SK-N-SH (cell line): ENCODE data around the gene ARIH2. TPM values are rescaled to one million over a fixed set of nuclear protein-coding genes. Genes with fewer than 3 reads are reported as not detected.

Experiments
- CTCF ChIA-PET: fragments of 300-600, 350-600 bp; formaldehyde crosslinking; extraction: SDS; loops from one replicate; lab custom pipeline; 2021; lab: Yijun Ruan, JAX
- POLR2A ChIA-PET: fragments of 350-600 bp; sonication (Branson Sonifier 250); formaldehyde crosslinking; extraction: SDS; loops from one replicate; lab custom pipeline; 2020; ENCODE audit warnings: antibody characterized with exemption, inconsistent platforms; lab: Yijun Ruan, JAX
- DNase-seq: peaks from one replicate; pipeline ENCODE4 v3.0.0; 2012
- H2AFZ ChIP-seq: fragments of 200-600 bp; sonication (generic); 2 replicates; pipeline ENCODE4 v1.8.1; 2016; ENCODE audit warnings: antibody characterized with exemption, mild to moderate bottlenecking, low read depth
- H3F3A ChIP-seq: fragments of 200-600 bp; sonication (generic); replicated peaks from 2 replicates; pipeline ENCODE3; 2016; ENCODE audit warnings: antibody characterized with exemption, mild to moderate bottlenecking; ENCODE audit not compliant: insufficient read depth
- H3K27ac ChIP-seq, 2 experiments: fragments of 200-500 bp in 1 of 2; fragments of 200-600 bp in 1 of 2; sonication (Bioruptor generic) in 1 of 2; sonication (generic), shearing (Covaris generic) in 1 of 2; 2 replicates each; pipeline versions ENCODE4 v1.5.1 to v1.6.1; 2014 to 2016; ENCODE audit warnings: low read depth in 2 of 2, inconsistent platforms in 1 of 2, low read length in 1 of 2, mild to moderate bottlenecking in 1 of 2, mixed read lengths in 1 of 2
- H3K27me3 ChIP-seq: fragments of 200-600 bp; sonication (generic), shearing (Covaris generic); 2 replicates; pipeline ENCODE4 v1.6.1; 2016; ENCODE audit warnings: mixed run types; ENCODE audit not compliant: insufficient read depth
- H3K36me3 ChIP-seq, 2 experiments: fragments of 200-500 bp in 1 of 2; fragments of 200-600 bp in 1 of 2; sonication (Bioruptor generic) in 1 of 2; sonication (generic) in 1 of 2; replicated peaks in 1 of 2; 2 replicates each; pipeline versions ENCODE3 to v1.5.1; 2014 to 2016; ENCODE audit warnings: low read length in 1 of 2, mild to moderate bottlenecking in 1 of 2; ENCODE audit not compliant: insufficient read depth in 2 of 2, control insufficient read depth in 1 of 2
- H3K4me1 ChIP-seq, 2 experiments: fragments of 200-500 bp in 1 of 2; fragments of 200-600 bp in 1 of 2; sonication (Bioruptor generic) in 1 of 2; sonication (generic), shearing (Covaris generic) in 1 of 2; 2 replicates each; pipeline versions ENCODE4 v1.5.1 to v1.6.1; 2014 to 2016; ENCODE audit warnings: low read depth in 1 of 2, low read length in 1 of 2, mixed run types in 1 of 2; ENCODE audit not compliant: insufficient read depth in 2 of 2, control insufficient read depth in 1 of 2
- H3K4me2 ChIP-seq: fragments of 200-600 bp; sonication (generic), shearing (Covaris generic); 2 replicates; pipeline ENCODE4 v1.6.1; 2017; ENCODE audit warnings: mixed run types
- H3K4me3 ChIP-seq, 2 experiments: fragments of 200-500 bp in 1 of 2; fragments of 200-600 bp in 1 of 2; sonication (Bioruptor generic) in 1 of 2; sonication (generic), shearing (Covaris generic) in 1 of 2; 2 replicates each; pipeline versions ENCODE4 v1.5.1 to v1.8.1; 2014 to 2016; ENCODE audit warnings: low read depth in 2 of 2, inconsistent platforms in 1 of 2, low read length in 1 of 2, mild to moderate bottlenecking in 1 of 2, mixed read lengths in 1 of 2, moderate library complexity in 1 of 2
- H3K79me2 ChIP-seq: fragments of 200-600 bp; sonication (generic); 2 replicates; pipeline ENCODE4 v1.8.1; 2017; ENCODE audit warnings: mild to moderate bottlenecking; ENCODE audit not compliant: insufficient read depth
- H3K9ac ChIP-seq: fragments of 200-600 bp; sonication (generic); 2 replicates; pipeline ENCODE4 v1.6.1; 2017; ENCODE audit warnings: mixed run types
- H3K9me2 ChIP-seq: fragments of 200-600 bp; sonication (generic); 2 replicates; pipeline ENCODE4 v1.6.1; 2017; ENCODE audit warnings: mixed run types
- H3K9me3 ChIP-seq: fragments of 200-600 bp; sonication (generic); 2 replicates; pipeline ENCODE4 v1.6.1; 2017; ENCODE audit warnings: mixed run types, mild to moderate bottlenecking, moderate library complexity
- H4K20me1 ChIP-seq: fragments of 200-600 bp; sonication (generic); 2 replicates; pipeline ENCODE4 v1.6.1; 2017; ENCODE audit warnings: mild to moderate bottlenecking, mixed run types; ENCODE audit not compliant: insufficient read depth
- CHD2 ChIP-seq: fragments of 150-350 bp; IDR thresholded peaks from 2 replicates; pipeline ENCODE4 v1.6.1; 2018; ENCODE audit warnings: low read length; ENCODE audit not compliant: partially characterized antibody
- CTCF ChIP-seq: fragments of 200-600 bp; sonication (generic); IDR thresholded peaks from 2 replicates; pipeline ENCODE4 v1.6.1; 2017; ENCODE audit warnings: antibody characterized with exemption, mild to moderate bottlenecking, moderate library complexity
- ELF1 ChIP-seq: IDR thresholded peaks from 2 replicates; pipeline ENCODE4 v1.4.0; 2012
- EZH2phosphoT487 ChIP-seq: fragments of 200-600 bp; sonication (generic); IDR thresholded peaks from 2 replicates; pipeline ENCODE4 v1.6.1; 2017; ENCODE audit warnings: low read depth, mixed run types, mild to moderate bottlenecking, antibody characterized with exemption, moderate library complexity, borderline replicate concordance
- FOXM1 ChIP-seq: IDR thresholded peaks from 2 replicates; pipeline ENCODE4 v1.4.0; 2012; ENCODE audit warnings: low read depth, mild to moderate bottlenecking
- GABPA ChIP-seq: IDR thresholded peaks from 2 replicates; pipeline ENCODE4 v1.4.0; 2012; ENCODE audit warnings: low read depth, mild to moderate bottlenecking
- MXI1 ChIP-seq: IDR thresholded peaks from 2 replicates; pipeline ENCODE4 v1.6.1; 2012; ENCODE audit warnings: mild to moderate bottlenecking, low read depth, low read length, improper control_type of control experiment
- PBX3 ChIP-seq: IDR thresholded peaks from 2 replicates; pipeline ENCODE4; 2012
- POLR2AphosphoS5 ChIP-seq: IDR thresholded peaks from 2 replicates; pipeline ENCODE4 v1.6.1; 2012; ENCODE audit warnings: low read depth, low read length
- RAD21 ChIP-seq: IDR thresholded peaks from 2 replicates; pipeline ENCODE4 v1.6.1; 2012; ENCODE audit warnings: mild to moderate bottlenecking, low read length
- RCOR1 ChIP-seq: fragments of 150-350 bp; IDR thresholded peaks from 2 replicates; pipeline ENCODE4 v1.6.1; 2017; ENCODE audit warnings: antibody characterized with exemption, low read length
- TAF1 ChIP-seq: IDR thresholded peaks from 2 replicates; pipeline ENCODE4 v1.6.1; 2012; ENCODE audit warnings: low read depth, mild to moderate bottlenecking, low read length, moderate library complexity, borderline replicate concordance
- TCF12 ChIP-seq: IDR thresholded peaks from 2 replicates; pipeline ENCODE4 v1.4.0; 2012
- USF1 ChIP-seq: IDR thresholded peaks from 2 replicates; pipeline ENCODE4 v1.4.0; 2012; ENCODE audit warnings: low read depth, borderline replicate concordance
- WGBS: methylation state at CpG from one replicate; pipeline ENCODE4 v1.1.6; 2017; ENCODE audit warnings: low lambda C conversion rate; 5-methylcytosine and 5-hydroxymethylcytosine counted together
- polyA plus RNA-seq, 3 experiments: library from polyadenylated mRNA; depleted of rRNA; stranded (reverse); fragments of >200 nt; gene quantifications; 2 replicates each; pipeline ENCODE4 v1.2.3, GENCODE V29; 2012

Gene ARIH2
- polyA plus RNA-seq, 1 of the 3 experiments (the other 2 are of a cell fraction), result 69.7 TPM

GRCh38 chr3:48997714-48998637 lies 79.3 kb downstream of the ARIH2 start:
- CTCF ChIA-PET, result interaction anchor here (0.6 to 3.5 kb wide), 9 partner anchors 9 to 461 kb away, joined by 3 to 26 read pairs (median 5); partner anchors contain the start of genes CELSR3, IMPDH2, NDUFAF3 and WDR6
- no peak overlapping the region for H2AFZ ChIP-seq

GRCh38 chr3:48999085-48999858 lies 80.6 kb downstream of the ARIH2 start:
- 91% methylated on average over 6 of the region's 8 CpGs for WGBS
- DNase-seq, result no peak
- Histone ChIP-seq H3K4me1 (peaks cover 0 to 30% of the 10 kb centered on the region in 2 experiments; a peak in 1 of 4 replicates), H2AFZ (no peak overlapping the region), H3K9me3 (no peaks in the 10 kb centered on the region), H3K79me2 (0 out of 2 replicates have a peak, but pooled peaks cover 3% of the 10 kb centered on the region), H3F3A (no peaks in the 10 kb centered on the region), H3K9me2 (no peaks in the 10 kb centered on the region), H4K20me1 (no peaks in the 10 kb centered on the region), H3K9ac (no peak overlapping the region), H3K36me3 (no peaks in the 10 kb centered on the region), H3K4me3 (no peak overlapping the region), H3K27me3 (no peaks in the 10 kb centered on the region), H3K27ac (peak overlapping the region in 1 of 2 experiments; percentile 81; a peak in 2 of 4 replicates), H3K4me2 (no peak overlapping the region)
- ChIA-PET POLR2A (interaction anchor here (0.6 to 5.7 kb wide), 4 partner anchors 8 to 278 kb away, joined by 3 to 44 read pairs (median 12); partner anchors contain the start of genes NDUFAF3 and WDR6), CTCF (interaction anchor here (2.8 kb wide), 1 partner anchor 22 kb away, joined by 13 read pairs; the partner anchor contains the start of gene NDUFAF3)
- TF ChIP-seq RCOR1, result no peak
- no peak for TF ChIP-seq USF1

More at GRCh38 chr3:48997714-48998637, 79.3 kb downstream of the ARIH2 start:
- Histone ChIP-seq H3K79me2 (0 out of 2 replicates have a peak, but pooled peaks cover 3% of the 10 kb centered on the region), H3K27ac (peak overlapping the region in 1 of 2 experiments; percentile 81; a peak in 2 of 4 replicates), H3K36me3 (no peaks in the 10 kb centered on the region), H3K4me2 (no peak overlapping the region), H3K9me2 (no peaks in the 10 kb centered on the region), H3K4me1 (peaks cover 0 to 32% of the 10 kb centered on the region in 2 experiments; a peak in 1 of 4 replicates), H3K9me3 (no peaks in the 10 kb centered on the region), H3F3A (no peaks in the 10 kb centered on the region), H3K4me3 (no peak overlapping the region), H4K20me1 (no peaks in the 10 kb centered on the region), H3K9ac (no peak overlapping the region), H3K27me3 (no peaks in the 10 kb centered on the region)
- TF ChIP-seq MXI1, result peak; percentile 78; the same call in 1 of the 2 replicates
- TF ChIP-seq FOXM1, result no peak
- TF ChIP-seq TCF12, result no peak
- POLR2A ChIA-PET, result interaction anchor here (0.6 to 5.7 kb wide), 7 partner anchors 9 to 101 kb away, joined by 3 to 44 read pairs (median 5); partner anchors contain the start of genes NDUFAF3 and WDR6
- WGBS, result 83% methylated on average over 17 of the region's 20 CpGs
- DNase-seq, result peak; percentile 86

GRCh38 chr3:49001155-49001554 lies 82.5 kb downstream of the ARIH2 start:
- H3K9ac ChIP-seq, result no peak overlapping the region
- H3K79me2 ChIP-seq, result peaks cover 1% of the 10 kb centered on the region; the same call in 1 of the 2 replicates
- no peaks in the 10 kb centered on the region for H3K27me3 ChIP-seq
- H3K4me3 ChIP-seq, result no peak overlapping the region
- H3K27ac ChIP-seq, result no peak overlapping the region
- H3K4me1 ChIP-seq, result peaks cover 0 to 35% of the 10 kb centered on the region in 2 experiments; a peak in 2 of 4 replicates
- H3F3A ChIP-seq, result no peaks in the 10 kb centered on the region
- no peak for DNase-seq
- ChIA-PET POLR2A (interaction anchor here (1.1 kb wide), 1 partner anchor 16 kb away, joined by 3 read pairs; no protein-coding TSS in a partner anchor), CTCF (no interaction called here)
- WGBS, result 86% methylated on average over 6 of the region's 6 CpGs
- no peaks in the 10 kb centered on the region for H3K9me3 ChIP-seq
- H4K20me1 ChIP-seq, result no peaks in the 10 kb centered on the region
- no peak overlapping the region for H3K4me2 ChIP-seq
- no peaks in the 10 kb centered on the region for H3K9me2 ChIP-seq
- H2AFZ ChIP-seq, result no peak overlapping the region
- H3K36me3 ChIP-seq, result no peaks in the 10 kb centered on the region
- TF ChIP-seq TAF1 (no peak), PBX3 (no peak), GABPA (no peak), EZH2phosphoT487 (no peak), CTCF (no peak), ELF1 (no peak), RCOR1 (no peak), POLR2AphosphoS5 (no peak), TCF12 (no peak), RAD21 (no peak), CHD2 (no peak)
